Measurements from ENCODE around the gene SCFD2. TPM values are rescaled to one million over a fixed set of nuclear protein-coding genes. Genes with fewer than 3 reads are reported as not detected.
A peak's percentile ranks its signal among the peaks of the same experiment; 100 is the strongest.
"Not testable (repeated sequence)": the region's sequence is repeated elsewhere in the genome, so short reads cannot be mapped to it uniquely, and the experiment has no call there.

The SCFD2 gene
- total and polyA plus RNA-seq, 8 donors: 4.0 to 13.5 (median 8.9) TPM

GRCh38 chr4:52836678-52837077 is 529.2 kb downstream of the SCFD2 start:
- peaks cover 0 to 7% (median 0%) of the 10 kb centered on the region in 3 donors for H3K4me1 ChIP-seq
- no peak for TF ChIP-seq CTCF (IDR thresholded peaks at IDR 0.05)
- intact Hi-C loops (cut with DNase I): no loop called here
- H3K36me3 ChIP-seq: no peaks in the 10 kb centered on the region
- H3K27me3 ChIP-seq: no peaks in the 10 kb centered on the region
- WGBS, 2 donors: 89 to 96% methylated on average over 7 of the region's 7 CpGs
- FAIRE-seq (no peak), DNase-seq (no peak), ATAC-seq (no peak)
- no peaks in the 10 kb centered on the region for H3K9me3 ChIP-seq
- H3K27ac ChIP-seq: no peak overlapping the region
- no peak overlapping the region for H3K4me3 ChIP-seq

- peaks cover 0 to 2% (median 0%) of the 10 kb centered on the region in 3 donors for H3K4me1 ChIP-seq
- FAIRE-seq (no peak), ATAC-seq (no peak), DNase-seq (no peak)
- TF ChIP-seq CTCF (IDR thresholded peaks at IDR 0.05): no peak
- intact Hi-C loops (cut with DNase I): no loop called here
- H3K9me3 ChIP-seq: no peaks in the 10 kb centered on the region
- no peaks in the 10 kb centered on the region for H3K27me3 ChIP-seq
- no peak overlapping the region for H3K27ac ChIP-seq
- H3K36me3 ChIP-seq: no peaks in the 10 kb centered on the region
- 86% methylated on average over 3 of the region's 3 CpGs for WGBS, 2 donors
- H3K4me3 ChIP-seq: no peak overlapping the region
Observed at GRCh38 chr4:52836120-52836519, 529.7 kb downstream of the SCFD2 start.

GRCh38 chr4:52834641-52835456 is 531.0 kb downstream of the SCFD2 start:
- H3K9me3 ChIP-seq: not testable (repeated sequence)

GRCh38 chr4:52833941-52834525 is 531.8 kb downstream of the SCFD2 start:
- DNase-seq (no peak), FAIRE-seq (no peak), ATAC-seq (peak in 1 of 4 donors; percentile 19)
- no peaks in the 10 kb centered on the region for H3K27me3 ChIP-seq
- no peak overlapping the region for H3K27ac ChIP-seq
- WGBS, 2 donors: 59 to 60% methylated on average over 3 of the region's 3 CpGs
- H3K4me1 ChIP-seq: no peaks in the 10 kb centered on the region
- TF ChIP-seq CTCF (IDR thresholded peaks at IDR 0.05): no peak
- intact Hi-C loops (cut with DNase I): no loop called here
- no peak overlapping the region for H3K4me3 ChIP-seq
- H3K9me3 ChIP-seq: no peaks in the 10 kb centered on the region
- H3K36me3 ChIP-seq: no peaks in the 10 kb centered on the region

More at GRCh38 chr4:52834641-52835456, 531.0 kb downstream of the SCFD2 start:
- H3K27me3 ChIP-seq; H3K4me3 ChIP-seq; H3K36me3 ChIP-seq; DNase-seq; intact Hi-C loops (cut with DNase I); H3K4me1 ChIP-seq; FAIRE-seq; H3K27ac ChIP-seq; ATAC-seq: not testable (repeated sequence)
- 84 to 87% methylated on average over 8 of the region's 8 CpGs for WGBS, 2 donors

- intact Hi-C loops (cut with DNase I): no loop called here
- no peaks in the 10 kb centered on the region for H3K27me3 ChIP-seq
- TF ChIP-seq CTCF (IDR thresholded peaks at IDR 0.05): no peak
- no peaks in the 10 kb centered on the region for H3K36me3 ChIP-seq
- H3K4me1 ChIP-seq: no peaks in the 10 kb centered on the region
- no peaks in the 10 kb centered on the region for H3K9me3 ChIP-seq
- H3K27ac ChIP-seq: peak overlapping the region in 2 of 4 donors; percentile 33 to 60
- FAIRE-seq: no peak
- no peak overlapping the region for H3K4me3 ChIP-seq
- 61 to 64% methylated on average over 3 of the region's 3 CpGs for whole genome bisulfite sequencing, 2 donors
- no peak for DNase-seq
- ATAC-seq: peak in 2 of 4 donors; percentile 26 to 28
Observed at GRCh38 chr4:52825460-52826090, 540.3 kb downstream of the SCFD2 start.
